GM12801 (cell line): ENCODE measurements around the gene IDH1.

Source experiments
- TF ChIP-seq, protein P1 (sequence below): IDR thresholded peaks from one replicate; pipeline ENCODE4 v1.5.1; 2011; ENCODE audit warnings: control low read depth; ENCODE audit not compliant: insufficient read length; ENCODE audit errors: extremely low read depth

IDH1 gene

GRCh38 chr2:208254118-208254870 lies 577 bp downstream of the IDH1 start:
- TF ChIP-seq, protein P1, sequence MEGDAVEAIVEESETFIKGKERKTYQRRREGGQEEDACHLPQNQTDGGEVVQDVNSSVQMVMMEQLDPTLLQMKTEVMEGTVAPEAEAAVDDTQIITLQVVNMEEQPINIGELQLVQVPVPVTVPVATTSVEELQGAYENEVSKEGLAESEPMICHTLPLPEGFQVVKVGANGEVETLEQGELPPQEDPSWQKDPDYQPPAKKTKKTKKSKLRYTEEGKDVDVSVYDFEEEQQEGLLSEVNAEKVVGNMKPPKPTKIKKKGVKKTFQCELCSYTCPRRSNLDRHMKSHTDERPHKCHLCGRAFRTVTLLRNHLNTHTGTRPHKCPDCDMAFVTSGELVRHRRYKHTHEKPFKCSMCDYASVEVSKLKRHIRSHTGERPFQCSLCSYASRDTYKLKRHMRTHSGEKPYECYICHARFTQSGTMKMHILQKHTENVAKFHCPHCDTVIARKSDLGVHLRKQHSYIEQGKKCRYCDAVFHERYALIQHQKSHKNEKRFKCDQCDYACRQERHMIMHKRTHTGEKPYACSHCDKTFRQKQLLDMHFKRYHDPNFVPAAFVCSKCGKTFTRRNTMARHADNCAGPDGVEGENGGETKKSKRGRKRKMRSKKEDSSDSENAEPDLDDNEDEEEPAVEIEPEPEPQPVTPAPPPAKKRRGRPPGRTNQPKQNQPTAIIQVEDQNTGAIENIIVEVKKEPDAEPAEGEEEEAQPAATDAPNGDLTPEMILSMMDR, result peak; percentile 68

- TF ChIP-seq, protein P1, result no peak
Observed at GRCh38 chr2:208253600-208254117, 1.2 kb downstream of the IDH1 start.

DNA sequence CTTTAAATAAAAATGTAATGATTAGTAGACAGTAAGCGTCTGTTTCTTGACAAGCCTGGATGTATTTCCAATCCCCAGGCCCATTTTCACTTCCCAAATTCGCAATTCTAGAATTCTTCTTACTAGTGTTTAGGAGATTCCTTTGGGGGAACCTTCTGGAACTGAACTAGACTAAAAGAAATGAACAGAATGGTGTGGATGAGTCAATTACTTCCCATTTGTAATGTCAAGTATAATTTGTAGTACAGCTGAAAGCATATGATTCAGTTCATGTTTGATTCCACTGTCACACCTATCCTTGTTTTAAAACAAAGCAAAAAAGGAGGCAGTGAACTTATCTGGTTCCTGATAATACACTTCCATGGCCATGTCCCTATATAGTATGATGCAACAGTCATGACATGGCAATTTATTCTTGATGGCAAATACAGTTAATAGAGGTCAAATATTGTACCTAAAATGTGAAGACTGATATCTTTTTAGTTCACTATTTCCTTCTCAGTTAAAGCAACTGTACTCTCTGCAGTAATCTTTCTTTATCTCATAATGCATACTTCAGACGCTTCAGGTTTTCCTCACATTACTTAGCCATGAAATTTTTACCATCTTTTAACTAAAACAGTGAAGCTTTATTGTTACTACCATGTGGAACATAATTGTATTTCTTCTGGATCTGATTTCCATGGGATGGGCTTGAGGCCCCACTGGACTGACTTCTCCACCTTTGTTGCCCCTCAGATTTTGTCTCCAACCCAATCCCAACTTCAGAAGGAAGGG lies 2.0 kb downstream of the IDH1 start:
- TF ChIP-seq, protein P1, result no peak

DNA sequence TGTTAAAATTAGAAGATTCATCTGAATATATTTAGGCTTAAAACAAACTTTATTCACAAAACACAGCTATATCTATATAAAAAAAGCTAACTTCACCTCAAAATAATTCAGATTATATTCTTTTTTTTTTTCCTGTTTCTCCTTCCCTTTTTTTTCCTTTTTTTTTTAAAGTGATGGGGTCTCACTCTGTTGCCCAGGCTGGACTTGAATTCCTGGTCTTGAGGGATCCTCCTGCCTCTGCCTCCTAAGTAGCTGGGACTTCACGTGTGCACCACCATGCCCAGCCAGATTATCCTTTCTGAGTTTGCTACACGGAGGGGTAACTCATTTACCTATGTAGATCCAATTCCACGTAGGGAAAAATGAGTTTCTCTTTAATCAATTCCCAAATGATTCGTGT lies 3.8 kb downstream of the IDH1 start:
- TF ChIP-seq, protein P1, result no peak

DNA sequence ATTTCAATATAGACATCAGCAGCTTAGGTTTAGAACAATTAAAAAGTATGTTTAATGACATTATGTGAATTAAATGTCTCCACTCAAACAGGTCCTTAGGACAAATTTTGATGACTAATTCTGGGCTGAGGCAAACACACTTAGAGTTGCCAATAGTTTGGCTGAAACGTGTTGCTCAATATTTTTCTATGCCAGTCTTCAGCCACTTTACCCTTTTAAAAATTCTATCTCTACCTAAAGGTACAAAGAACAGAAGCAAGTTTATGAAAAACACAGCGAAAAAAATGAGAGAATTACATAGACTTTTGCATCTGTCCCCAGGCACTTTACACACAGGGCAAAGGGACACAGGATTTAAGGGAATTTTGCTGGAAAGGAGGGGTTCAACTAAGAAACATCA lies 4.5 kb downstream of the IDH1 start:
- TF ChIP-seq, protein P1, result no peak

DNA sequence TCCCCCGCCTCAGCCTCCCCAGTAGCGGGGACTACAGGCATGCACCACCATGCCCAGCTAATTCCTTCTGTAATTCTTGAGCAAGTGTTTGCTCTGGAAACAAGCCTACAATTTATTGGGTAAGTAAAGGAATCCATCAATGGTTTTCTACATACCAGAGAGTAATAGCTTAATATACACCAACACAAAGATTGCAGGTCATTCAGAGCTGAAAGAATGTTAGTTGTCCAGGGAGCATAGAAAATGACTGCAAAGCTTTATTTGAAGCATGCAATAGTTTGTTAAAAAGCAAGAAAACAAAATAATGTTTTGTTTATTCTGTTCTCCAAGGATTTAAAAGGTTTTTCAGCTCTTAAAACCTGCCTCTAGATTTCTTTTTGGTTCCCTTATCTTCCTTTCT lies 5.6 kb downstream of the IDH1 start:
- TF ChIP-seq, protein P1, result no peak

DNA sequence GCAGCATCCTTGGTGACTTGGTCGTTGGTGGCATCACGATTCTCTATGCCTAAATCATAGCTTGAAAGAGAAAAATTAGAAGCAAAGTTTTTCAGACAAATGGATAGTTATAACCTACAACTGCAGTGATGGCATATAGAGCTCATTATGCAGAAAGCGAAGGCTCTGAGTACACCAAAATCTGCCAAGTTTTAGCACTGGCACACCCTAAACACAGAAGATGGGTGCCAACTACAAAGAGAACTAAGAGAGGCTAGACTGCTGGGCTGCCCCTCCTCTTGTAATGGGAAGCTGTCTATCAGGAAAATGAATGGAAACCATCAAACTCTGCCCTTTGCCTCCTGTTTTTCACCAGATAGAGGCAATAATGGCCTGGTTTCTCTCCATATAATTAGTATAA lies 6.3 kb downstream of the IDH1 start:
- TF ChIP-seq, protein P1, result no peak
